Measurements from ENCODE around the gene UBR2. TPM values are rescaled to one million over a fixed set of nuclear protein-coding genes. Genes with fewer than 3 reads are reported as not detected.
"Not testable (repeated sequence)": the region's sequence is repeated elsewhere in the genome, so short reads cannot be mapped to it uniquely, and the experiment has no call there.

Gene UBR2
- polyA plus RNA-seq, 4 donors: 20.7 to 31.7 (median 28.8) TPM

DNA sequence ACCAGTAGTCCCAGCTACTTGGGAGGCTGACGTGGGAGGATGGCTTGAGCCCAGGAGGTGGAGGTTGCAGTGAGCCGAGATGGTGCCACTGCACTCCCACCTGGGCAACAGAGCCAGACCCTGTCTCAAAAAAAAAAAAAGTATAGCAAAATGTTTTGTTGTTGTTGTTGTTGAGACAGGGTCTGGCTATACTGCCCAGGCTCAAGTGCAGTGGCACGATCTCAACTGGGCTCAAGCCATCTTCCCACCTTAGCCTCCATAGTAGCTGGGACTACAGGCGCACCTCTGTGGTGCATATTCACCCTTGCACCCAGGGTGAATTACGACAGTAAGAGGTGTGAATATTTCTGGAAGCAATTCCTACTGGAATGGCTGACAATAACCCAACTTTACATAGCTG is 11.4 kb upstream of the UBR2 start:
- DNase-seq (ENCODE audit: low read depth in 4 of 4, low spot score in 3 of 4): no peak

DNA sequence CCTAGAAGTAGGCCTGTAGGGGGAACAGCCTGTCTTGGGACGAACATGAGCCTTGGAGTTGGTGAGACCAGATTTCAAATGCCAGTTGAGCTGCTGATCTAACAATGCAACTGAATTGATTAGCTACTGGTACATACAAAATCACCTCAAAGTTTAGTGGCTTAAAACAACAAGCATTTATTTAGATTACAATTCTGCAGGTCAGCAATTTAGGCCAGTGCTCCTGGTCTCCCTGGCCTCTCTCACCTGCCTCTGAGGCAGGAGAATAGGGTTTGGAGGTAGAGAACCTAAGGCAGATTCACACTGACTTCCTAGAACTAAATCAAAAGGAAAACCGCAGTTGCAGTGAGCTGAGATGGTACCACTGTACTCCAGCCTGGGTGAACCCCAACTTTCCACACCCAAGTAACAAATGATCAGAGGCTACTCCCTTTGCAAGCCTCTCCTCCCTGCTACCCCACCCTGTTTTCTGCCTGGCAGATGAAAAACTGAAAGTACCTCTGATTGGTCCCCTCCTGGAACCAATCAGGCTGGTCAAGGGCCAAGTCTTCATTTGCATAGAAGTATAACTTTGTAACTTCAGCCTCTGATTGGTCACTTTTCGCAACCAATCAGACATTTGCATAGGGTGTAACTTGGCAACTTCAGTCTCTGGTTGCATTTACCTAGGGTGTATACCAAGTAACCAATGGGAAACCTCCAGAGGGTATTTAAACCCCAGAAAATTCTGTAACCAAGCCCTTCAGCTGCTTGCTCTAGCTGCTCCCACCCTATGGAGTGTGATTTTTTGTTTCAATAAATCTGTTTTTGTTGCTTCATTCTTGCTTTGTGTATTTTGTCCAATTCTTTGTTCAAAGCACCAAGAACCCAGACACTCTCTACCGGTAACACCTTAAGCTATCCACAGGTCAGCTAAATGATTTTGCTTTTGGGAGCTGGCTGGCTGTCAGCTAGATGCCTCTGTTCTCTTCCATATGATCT is 8.1 kb upstream of the UBR2 start:
- no peak for DNase-seq (ENCODE audit: low read depth in 4 of 4, low spot score in 3 of 4)

DNA sequence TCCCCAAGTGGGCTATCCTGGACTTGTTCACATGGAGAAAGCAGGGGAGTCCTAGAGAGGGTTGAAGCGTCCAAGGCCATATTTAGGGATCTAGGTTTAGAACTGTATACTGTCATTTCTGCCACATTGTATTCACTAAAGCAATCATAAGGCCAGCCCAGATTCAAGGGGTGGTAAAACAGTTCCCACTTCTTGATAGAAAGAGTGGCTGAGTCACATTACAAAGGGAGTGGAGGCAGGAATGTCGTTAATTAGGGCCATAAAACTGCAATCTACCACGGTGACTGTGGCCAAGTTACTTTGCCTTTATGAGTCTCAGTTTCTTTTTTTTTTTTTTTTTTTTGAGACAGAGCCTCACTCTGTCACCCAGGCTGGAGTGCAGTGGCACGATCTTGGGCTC is 7.4 kb upstream of the UBR2 start:
- DNase-seq (ENCODE audit: low read depth in 4 of 4, low spot score in 3 of 4): peak in 1 of 4 donors; percentile 41

DNA sequence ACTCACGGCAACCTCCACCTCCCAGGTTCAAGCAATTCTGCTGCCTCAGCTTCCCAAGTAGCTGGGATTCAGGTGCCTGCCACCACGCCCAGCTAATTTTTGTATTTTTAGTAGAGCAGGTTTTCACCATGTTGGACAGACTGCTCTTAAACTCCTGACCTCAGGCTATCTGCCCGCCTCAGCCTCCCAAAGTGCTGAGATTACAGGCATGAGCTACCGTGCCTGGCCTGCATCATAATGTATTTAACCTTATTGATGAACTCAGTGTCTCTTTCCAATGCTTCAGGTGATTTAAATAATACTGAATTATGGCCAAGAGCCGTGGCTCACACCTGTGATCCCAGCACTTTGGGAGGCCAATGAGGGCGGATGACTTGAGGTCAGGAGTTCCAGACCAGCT is 4.6 kb upstream of the UBR2 start:
- DNase-seq (ENCODE audit: low read depth in 4 of 4, low spot score in 3 of 4): not testable (repeated sequence)

DNA sequence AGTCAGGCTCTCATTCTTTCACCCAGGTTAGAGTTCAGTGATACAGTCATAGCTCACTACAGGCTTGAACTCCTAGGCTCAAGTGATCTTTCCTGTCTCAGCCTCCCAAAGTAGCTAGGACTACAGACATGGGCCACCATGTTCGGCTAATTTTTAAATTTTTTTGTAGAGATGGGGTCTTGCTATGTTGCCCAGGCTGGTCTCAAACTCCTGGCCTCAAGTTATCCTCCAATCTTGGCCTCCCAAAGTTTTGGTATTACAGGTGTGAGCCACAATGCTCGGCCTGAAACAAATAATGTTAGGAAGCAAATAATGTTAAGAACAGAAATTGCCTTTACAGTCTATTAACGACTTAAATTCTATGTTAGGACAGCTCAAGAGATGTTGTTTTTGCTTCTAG is 1.8 kb upstream of the UBR2 start:
- no peak for DNase-seq (ENCODE audit: low read depth in 4 of 4, low spot score in 3 of 4)

DNA sequence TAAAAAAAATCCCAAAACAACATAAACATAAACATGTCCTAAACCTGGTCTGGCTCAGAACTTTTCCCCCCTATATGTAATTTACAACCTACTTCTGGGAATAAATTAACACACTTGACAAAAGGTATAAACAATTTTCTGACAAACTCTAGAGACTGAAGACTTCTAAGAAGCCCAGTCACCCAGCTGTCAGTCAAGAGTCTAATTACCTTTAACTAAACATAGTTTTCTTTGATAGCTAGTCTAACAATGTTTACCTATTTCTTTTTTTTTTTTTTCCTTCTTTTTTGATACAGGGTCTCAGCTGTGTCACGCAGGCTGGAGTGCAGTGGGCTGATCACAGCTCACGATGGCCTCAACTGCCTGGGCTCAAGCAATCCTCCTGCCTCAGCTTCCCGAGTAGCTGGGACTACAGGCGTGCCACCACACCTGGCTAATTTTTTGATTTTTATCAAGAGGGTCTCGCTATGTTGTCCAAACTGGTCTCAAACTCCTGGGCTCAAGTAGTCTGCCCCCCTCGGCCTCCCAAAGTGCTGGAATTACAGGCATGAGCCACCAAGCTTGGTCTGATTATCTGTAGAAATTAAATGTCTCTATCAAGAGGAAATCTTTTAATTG is 932 bp upstream of the UBR2 start:
- no peak for DNase-seq (ENCODE audit: low read depth in 4 of 4, low spot score in 3 of 4)

DNA sequence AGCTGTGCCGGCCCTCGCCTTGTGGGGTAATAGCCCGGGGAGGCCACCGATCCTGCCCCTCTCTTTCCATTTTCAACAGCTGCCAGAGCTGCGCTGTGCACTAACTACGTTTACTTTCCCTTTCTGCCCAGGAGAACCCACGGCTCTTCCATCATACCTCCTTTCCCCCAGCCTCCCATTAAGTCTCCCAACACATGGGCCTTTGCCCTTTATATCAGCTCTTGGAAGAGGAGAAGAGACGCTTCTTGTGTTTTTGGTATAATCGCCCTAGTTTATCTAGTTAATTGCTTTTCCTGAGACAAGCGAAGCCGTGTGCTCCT is 637 bp downstream of the UBR2 start:
- peak in 1 of 4 donors; percentile 29 for DNase-seq (ENCODE audit: low read depth in 4 of 4, low spot score in 3 of 4)

DNA sequence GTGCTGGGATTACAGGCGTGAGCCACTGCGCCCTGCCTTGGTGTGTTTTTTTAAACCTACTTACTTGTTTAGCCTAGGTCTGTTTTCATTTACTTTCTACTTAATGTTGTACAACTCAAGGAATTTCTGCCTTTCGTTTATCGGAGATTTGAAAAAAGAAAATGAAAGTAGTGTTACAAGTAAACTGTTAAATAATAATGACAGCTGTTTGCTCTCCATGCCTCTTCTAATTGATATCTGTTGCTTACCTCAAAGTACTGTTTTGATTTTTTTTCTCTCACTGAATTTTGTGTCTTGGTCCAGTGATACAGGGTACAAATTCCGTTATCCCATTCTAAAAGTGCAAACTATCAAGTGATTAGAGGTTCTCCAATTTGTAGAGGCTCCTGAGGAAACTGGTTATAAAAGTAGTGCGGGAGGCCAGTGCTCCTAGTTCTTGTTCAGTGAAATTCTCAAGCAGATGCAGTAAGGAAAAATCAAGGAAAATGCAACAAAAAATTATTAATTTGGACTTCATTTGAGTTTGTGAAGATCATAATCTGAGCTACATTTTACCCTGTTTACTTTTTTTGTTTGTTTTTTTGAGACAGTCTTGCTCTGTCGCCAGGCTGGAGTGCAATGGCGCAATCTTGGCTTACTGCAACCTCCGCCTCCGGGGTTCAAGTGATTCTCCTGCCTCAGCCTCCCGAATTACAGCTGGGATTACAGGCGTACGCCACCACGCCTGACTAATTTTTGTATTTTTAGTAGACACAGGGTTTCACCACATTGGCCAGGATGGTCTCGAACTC is 2.2 kb downstream of the UBR2 start:
- no peak for DNase-seq (ENCODE audit: low read depth in 4 of 4, low spot score in 3 of 4)

DNA sequence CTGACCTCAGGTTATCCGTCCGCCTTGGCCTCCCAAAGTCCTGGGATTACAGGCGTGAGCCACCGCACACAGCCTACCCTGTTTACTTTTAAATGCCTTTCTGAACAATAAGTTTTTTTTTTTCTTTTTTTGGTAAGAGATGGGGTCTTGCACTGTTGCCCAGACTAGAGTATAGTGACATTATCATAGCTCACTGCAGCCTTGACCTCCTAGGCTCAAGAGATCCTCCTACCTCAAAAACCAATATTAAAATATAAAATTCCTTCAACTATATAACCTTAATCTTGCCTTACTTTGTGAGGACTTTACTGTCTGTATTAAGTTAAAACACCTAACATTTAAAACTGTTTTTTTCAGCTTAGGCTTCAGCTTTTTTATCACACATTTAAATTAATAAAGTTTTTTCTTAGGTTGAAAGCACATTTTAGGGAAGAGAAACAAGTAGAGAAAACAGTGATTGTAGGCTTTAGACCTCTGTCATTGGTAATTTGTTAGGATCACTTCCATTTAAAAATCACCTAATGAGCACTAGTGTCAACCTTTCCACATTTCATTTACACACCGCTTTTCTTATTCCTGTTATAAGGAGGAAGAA is 2.9 kb downstream of the UBR2 start:
- no peak for DNase-seq (ENCODE audit: low read depth in 4 of 4, low spot score in 3 of 4)

DNA sequence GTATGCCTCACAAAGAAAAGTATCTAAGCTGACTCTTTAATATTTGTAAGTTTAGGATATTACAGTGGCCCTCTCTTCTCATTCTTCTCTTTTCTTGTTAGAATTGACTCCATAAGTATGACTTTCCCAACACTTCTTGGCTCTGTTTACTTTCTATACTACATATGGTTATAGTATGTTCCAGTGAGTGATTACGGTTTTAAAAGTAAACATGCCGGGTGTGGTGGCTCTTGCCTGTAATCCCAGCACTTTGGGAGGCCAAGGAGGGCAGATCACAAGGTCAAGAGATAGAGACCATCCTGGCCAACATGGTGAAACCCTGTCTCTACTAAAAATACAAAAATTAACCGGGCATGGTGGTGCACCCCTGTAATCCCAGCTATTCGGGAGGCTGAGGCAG is 3.4 kb downstream of the UBR2 start:
- DNase-seq (ENCODE audit: low read depth in 4 of 4, low spot score in 3 of 4): not testable (repeated sequence)

DNA sequence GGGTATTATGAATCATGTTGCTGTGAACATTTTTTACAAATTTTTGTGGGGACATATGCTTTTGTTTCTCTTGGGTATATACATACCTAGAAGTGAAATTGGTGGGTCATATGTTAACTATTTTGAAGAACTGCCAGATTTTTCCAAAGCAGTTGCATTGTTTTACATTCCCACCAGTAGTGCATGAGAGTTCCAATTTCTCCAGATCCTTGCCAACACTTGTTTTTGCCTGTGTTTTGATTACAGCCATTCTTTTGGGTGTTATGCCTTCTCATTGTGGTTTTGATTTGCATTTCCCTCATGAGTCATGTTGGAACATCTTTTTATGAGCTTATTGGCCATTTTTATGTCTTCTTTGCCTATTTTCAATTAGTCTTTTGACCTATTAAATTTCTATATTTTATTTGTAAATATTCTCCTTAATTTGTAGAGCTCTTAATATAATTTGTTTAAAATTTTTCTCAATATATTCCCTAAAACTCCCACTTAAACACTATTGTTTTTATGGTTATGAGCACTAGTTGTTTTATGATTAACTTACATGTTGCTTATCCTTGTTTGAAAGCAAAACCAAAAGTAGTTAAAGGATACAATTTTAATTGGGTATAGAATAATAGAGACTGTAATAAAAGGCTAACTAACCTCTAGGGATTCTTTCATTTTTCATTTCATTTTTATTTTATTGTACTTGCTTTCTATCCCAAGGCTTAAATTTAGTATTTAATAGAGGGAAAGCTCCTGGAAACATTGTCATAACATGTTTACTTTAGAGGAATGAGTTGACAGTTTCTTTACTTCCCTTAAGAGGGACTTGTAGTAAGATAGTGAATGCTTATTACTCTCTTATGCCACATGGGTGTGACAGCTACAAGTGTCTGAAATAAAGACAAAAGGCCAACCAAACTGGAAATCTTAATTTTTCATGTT is 5.5 kb downstream of the UBR2 start:
- no peak for DNase-seq (ENCODE audit: low read depth in 4 of 4, low spot score in 3 of 4)

DNA sequence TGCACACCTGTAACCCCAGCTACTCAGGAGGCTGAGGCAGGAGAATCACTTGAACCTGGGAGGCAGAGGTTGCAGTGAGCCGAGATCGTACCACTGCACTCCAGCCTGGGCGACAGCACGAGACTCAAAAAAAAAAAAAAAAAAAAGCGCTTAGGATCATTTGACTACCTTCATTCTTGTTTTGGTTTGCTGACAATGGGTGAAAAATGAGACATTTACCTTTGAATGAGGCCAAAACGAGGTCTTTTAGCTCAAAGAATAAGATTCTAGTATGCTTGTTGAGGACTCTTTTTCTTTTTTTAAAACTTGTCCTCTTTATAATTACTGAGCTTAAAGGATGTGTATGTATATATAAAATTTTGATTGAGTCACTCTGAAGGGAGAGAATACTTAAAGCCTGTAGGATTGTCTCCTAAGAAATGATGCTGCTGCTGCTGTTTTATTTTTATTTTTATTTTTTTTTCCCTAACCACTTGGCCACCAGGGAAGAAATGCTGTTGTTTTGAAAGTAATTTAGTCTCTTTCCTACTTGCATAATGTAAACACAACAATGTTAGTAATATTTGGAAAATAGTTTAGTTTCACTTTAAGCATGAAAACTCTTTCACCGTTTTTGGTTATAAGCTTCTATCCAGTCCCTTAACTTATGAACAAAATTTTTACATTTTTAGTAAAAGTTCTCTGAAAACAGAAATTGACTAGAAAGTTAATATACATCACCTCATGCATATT is 7.9 kb downstream of the UBR2 start:
- no peak for DNase-seq (ENCODE audit: low read depth in 4 of 4, low spot score in 3 of 4)

DNA sequence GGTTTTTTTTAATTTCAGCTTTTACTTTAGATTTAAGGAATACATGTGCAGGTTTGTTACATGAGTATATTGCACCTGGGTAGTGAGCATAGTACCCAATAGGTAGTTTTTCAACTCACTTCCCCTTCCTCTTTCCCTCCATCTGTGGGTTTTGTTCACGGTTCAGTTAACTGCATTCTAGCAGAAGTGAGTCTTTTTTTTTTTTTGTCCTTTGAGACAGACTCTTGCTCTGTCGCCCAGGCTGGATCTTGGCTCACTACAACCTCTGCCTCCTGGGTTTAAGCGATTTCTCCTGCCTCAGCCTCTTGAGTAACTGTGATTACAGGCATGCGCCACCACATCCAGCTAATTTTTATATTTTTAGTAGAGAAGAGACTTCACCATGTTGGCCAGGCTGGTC is 8.7 kb downstream of the UBR2 start:
- no peak for DNase-seq (ENCODE audit: low read depth in 4 of 4, low spot score in 3 of 4)

DNA sequence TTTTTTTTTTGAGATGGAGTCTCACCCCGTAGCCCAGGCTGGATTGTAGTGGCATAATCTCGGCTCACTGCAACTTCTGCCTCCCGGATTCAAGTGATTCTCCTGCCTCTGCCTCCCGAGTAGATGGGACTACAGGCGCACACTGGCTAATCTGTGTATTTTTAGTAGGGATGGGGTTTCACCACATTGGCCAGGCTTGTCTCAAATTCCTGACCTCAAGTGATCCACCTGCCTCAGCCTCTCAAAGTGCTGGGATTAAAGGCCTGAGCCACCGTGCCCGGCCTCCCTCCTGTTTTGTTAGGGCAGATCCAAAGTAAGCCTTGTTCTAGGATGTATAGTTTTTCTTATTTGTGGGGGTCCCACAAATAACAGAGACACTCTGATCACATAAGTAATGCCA is 12.7 kb downstream of the UBR2 start:
- not testable (repeated sequence) for DNase-seq (ENCODE audit: low read depth in 4 of 4, low spot score in 3 of 4)

DNA sequence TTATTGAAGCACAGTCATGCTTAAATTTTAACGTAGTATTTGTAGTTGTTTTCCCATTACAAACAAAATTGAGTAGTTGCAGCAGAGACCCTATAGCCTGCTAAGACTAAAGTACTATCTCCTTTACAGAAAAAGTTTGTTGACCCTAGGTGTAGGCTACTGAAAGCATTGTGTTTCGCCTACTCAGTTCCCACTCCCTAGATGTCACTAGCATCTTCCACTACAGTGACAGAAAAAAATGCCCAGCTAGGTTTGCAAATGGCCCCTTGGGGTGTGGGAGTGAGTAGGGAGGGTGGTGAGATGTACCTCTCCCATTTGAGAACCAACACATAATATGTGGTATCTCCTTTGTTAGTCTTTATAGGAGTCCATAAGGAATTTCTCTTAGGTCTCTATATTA is 34.5 kb downstream of the UBR2 start:
- no peak for DNase-seq (ENCODE audit: low read depth in 4 of 4, low spot score in 3 of 4)

DNA sequence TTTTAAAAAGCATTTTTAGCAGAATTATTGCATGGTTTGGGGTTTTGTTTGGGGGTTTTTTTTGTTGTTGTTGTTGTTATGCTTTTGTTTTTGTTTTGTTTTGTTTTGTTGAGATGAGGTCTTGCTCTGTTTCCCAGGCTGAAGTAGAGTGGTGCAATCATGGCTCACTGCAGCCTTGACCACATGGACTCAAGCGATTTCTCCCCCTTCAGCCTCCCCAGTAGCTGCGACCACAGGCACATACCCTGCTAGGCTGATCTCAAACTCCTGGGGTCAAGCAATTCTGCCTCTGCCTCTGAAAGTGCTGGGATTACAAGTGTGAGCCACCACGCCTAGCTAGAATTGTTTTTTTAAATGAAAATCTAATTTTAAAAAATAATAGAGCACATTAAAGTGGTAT is 35.7 kb downstream of the UBR2 start:
- DNase-seq (ENCODE audit: low read depth in 4 of 4, low spot score in 3 of 4): no peak

DNA sequence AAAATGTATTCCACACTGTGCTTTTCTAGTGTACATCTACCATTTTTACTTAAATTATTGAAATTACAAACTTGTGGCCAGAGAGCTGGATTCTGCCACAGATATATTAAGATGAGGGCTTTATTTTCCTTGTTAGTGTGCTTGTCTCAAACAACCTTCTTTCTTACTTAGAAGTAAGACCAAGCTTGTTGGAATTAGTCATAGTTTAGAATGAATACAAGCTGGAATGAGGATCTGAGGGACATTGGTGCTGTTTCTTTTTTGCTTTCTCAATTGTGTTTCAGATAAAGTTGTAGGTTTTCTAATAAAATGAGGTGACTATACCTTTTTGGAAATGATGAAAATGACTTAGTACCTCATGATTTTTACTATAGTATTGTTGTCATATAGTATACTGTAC is 40.3 kb downstream of the UBR2 start:
- DNase-seq (ENCODE audit: low read depth in 4 of 4, low spot score in 3 of 4): no peak

DNA sequence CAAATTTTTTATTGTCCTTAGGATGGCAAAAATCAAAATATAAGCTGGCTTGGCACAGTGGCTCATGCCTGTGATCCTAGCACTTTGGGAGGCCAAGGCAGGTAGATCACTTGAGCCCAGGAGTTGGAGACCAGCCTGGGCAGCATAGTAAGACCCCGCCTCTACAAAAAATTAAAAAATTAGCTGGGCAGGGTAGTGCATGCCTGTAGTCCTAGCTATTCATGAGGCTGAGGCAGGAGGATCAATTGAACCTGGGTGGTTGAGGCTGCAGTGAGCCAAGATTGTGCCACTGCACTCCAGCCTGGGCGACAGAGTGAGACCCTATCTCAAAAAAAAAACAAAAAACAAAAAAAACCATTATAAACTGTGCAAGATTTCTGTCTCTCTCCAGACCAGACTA is 40.9 kb downstream of the UBR2 start:
- not testable (repeated sequence) for DNase-seq (ENCODE audit: low read depth in 4 of 4, low spot score in 3 of 4)

DNA sequence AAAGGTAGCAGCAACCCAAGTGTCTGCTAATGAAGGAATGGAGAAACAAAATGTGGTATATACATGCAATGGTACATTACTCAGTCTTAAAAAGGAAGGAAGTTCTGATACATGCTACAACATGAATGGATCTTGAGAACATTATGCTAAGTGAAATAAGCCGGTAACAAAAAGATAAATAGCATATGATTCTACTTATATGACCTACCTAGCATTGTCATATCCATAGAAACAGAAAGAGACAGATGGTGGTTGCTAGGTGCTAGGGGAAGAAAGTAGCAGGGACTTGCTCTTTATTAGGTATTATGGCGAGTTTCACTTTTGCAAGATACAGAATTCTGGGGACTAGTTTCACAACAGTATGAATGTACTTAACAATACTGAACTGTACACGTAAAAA is 46.6 kb downstream of the UBR2 start:
- DNase-seq (ENCODE audit: low read depth in 4 of 4, low spot score in 3 of 4): no peak
